Measurements from ENCODE around the gene SERGEF.

GRCh38 chr11:17805873-17806272 is 207.0 kb downstream of the SERGEF start:
- TF ChIP-seq EZH2 (optimal IDR thresholded peaks at IDR 0.05; ENCODE audit: low read depth, low read length) (no peak), EZH2phosphoT487 (IDR thresholded peaks at IDR 0.05; ENCODE audit: low read length) (no peak)
